GM12872 (cell line): Measurements from ENCODE around the gene CPNE5.
A peak's percentile ranks its signal among the peaks of the same experiment; 100 is the strongest.

Experiments used
- CTCF ChIP-seq: IDR thresholded peaks from 3 replicates; pipeline ENCODE4 v1.5.1; 2011; ENCODE audit warnings: low read depth, mild to moderate bottlenecking, low read length, moderate library complexity; ENCODE audit not compliant: insufficient read depth

Gene CPNE5

GRCh38 chr6:36728289-36729160, 110.7 kb downstream of the CPNE5 start:
- no peak for TF ChIP-seq CTCF

- TF ChIP-seq CTCF = no peak
Measured at GRCh38 chr6:36727505-36728021, 111.7 kb downstream of the CPNE5 start.

GRCh38 chr6:36725581-36725980, 113.7 kb downstream of the CPNE5 start:
- no peak for TF ChIP-seq CTCF

GRCh38 chr6:36724514-36725390, 114.5 kb downstream of the CPNE5 start:
- peak; percentile 61 for TF ChIP-seq CTCF

- TF ChIP-seq CTCF = no peak
Measured at GRCh38 chr6:36722879-36723278, 116.4 kb downstream of the CPNE5 start.

- no peak for TF ChIP-seq CTCF
Measured at GRCh38 chr6:36722365-36722764, 116.9 kb downstream of the CPNE5 start.

- no peak for TF ChIP-seq CTCF
Measured at GRCh38 chr6:36721369-36722140, 117.7 kb downstream of the CPNE5 start.
